ENCODE results near the gene C1QTNF12. TPM values are rescaled to one million over a fixed set of nuclear protein-coding genes. Genes with fewer than 3 reads are reported as not detected.

C1QTNF12 gene
- total RNA-seq, 1 donor from 2014 or later, result 2.6 TPM

Small RNA genes lying within 50 kb of the gene (microRNA-seq; reads per million reads assigned to microRNA genes)
- not detected for gene MIR6726

Other genes with a start within 250 kb of the C1QTNF12 start
- gene HES4, start 246.6 kb downstream of the C1QTNF12 start, total RNA-seq, result 56.5 TPM
- gene ISG15, start 233.2 kb downstream of the C1QTNF12 start, total RNA-seq, result 18.2 TPM
- gene AGRN, start 226.6 kb downstream of the C1QTNF12 start, total RNA-seq, result 27.0 TPM
- gene RNF223, start 172.4 kb downstream of the C1QTNF12 start, total RNA-seq, result not detected
- 5.4 TPM for gene C1orf159, start 130.6 kb downstream of the C1QTNF12 start, total RNA-seq
- 0.22 TPM for gene TTLL10, start 72.8 kb downstream of the C1QTNF12 start, total RNA-seq
- gene TNFRSF18, start 40.1 kb downstream of the C1QTNF12 start, total RNA-seq, result 0.19 TPM
- gene TNFRSF4, start 32.6 kb downstream of the C1QTNF12 start, total RNA-seq, result 4.3 TPM
- gene SDF4, start 14.7 kb downstream of the C1QTNF12 start, total RNA-seq, result 139 TPM
- 11.1 TPM for gene B3GALT6, start 14.5 kb downstream of the C1QTNF12 start, total RNA-seq
- gene UBE2J2, start 27.1 kb upstream of the C1QTNF12 start, total RNA-seq, result 37.2 TPM
- 2.4 TPM for gene SCNN1D, start 33.7 kb upstream of the C1QTNF12 start, total RNA-seq
- gene ACAP3, start 61.2 kb upstream of the C1QTNF12 start, total RNA-seq, result 60.8 TPM
- 10.5 TPM for gene PUSL1, start 61.9 kb upstream of the C1QTNF12 start, total RNA-seq
- gene INTS11, start 77.9 kb upstream of the C1QTNF12 start, total RNA-seq, result 73.8 TPM
- gene CPTP, start 78.1 kb upstream of the C1QTNF12 start, total RNA-seq, result 50.2 TPM
- 0.62 TPM for gene TAS1R3, start 84.6 kb upstream of the C1QTNF12 start, total RNA-seq
- 96.2 TPM for gene DVL1, start 102.7 kb upstream of the C1QTNF12 start, total RNA-seq
- 30.5 TPM for gene MXRA8, start 111.8 kb upstream of the C1QTNF12 start, total RNA-seq
- gene AURKAIP1, start 128.5 kb upstream of the C1QTNF12 start, total RNA-seq, result 174 TPM
- gene CCNL2, start 152.6 kb upstream of the C1QTNF12 start, total RNA-seq, result 78.6 TPM
- gene MRPL20, start 160.6 kb upstream of the C1QTNF12 start, total RNA-seq, result 127 TPM
- gene ANKRD65, start 174.6 kb upstream of the C1QTNF12 start, total RNA-seq, result 1.8 TPM
- gene VWA1, start 189.0 kb upstream of the C1QTNF12 start, total RNA-seq, result 35.3 TPM
- 0.51 TPM for gene ATAD3C, start 203.0 kb upstream of the C1QTNF12 start, total RNA-seq
- 13.7 TPM for gene ATAD3B, start 225.0 kb upstream of the C1QTNF12 start, total RNA-seq